ENCODE measurements around the gene EIF2S1. TPM values are rescaled to one million over a fixed set of nuclear protein-coding genes. Genes with fewer than 3 reads are reported as not detected.

EIF2S1 gene
- total and polyA plus RNA-seq, 4 donors, result 32.3 to 84.6 (median 70.1) TPM

GRCh38 chr14:67371247-67372148 lies 11.4 kb downstream of the EIF2S1 start (continued):
- TF ChIP-seq REST (IDR thresholded peaks at IDR 0.05), result no peak
- TF ChIP-seq HNF4A (conservative IDR thresholded peaks at IDR 0.05), result no peak
- no peak for TF ChIP-seq EGR1 (IDR thresholded peaks at IDR 0.05; ENCODE audit: low read depth in 2 of 2)
- TF ChIP-seq NR2F2 (IDR thresholded peaks at IDR 0.05), result no peak
- TF ChIP-seq ATF3 (IDR thresholded peaks at IDR 0.05), result no peak

GRCh38 chr14:67372833-67373232 lies 12.7 kb downstream of the EIF2S1 start:
- H3K36me3 ChIP-seq (ENCODE audit: control insufficient read depth in 4 of 4, insufficient read depth in 3 of 4, low read depth in 1 of 4, low read length in 3 of 4), result peaks cover 5 to 65% (median 49%) of the 10 kb centered on the region in 4 donors
- WGBS, result 91% methylated on average over 1 of the region's 1 CpG

More at GRCh38 chr14:67372833-67373232, 12.7 kb downstream of the EIF2S1 start:
- no peak overlapping the region for H3K4me3 ChIP-seq (ENCODE audit: low read depth in 1 of 3, low read length in 3 of 3)
- H3K9ac ChIP-seq (ENCODE audit: low read depth in 1 of 2, low read length in 2 of 2), result no peak overlapping the region
- no peak overlapping the region for H3K27ac ChIP-seq (ENCODE audit: low read depth in 1 of 2, low read length in 2 of 2)
- no peaks in the 10 kb centered on the region for H3K27me3 ChIP-seq (ENCODE audit: control insufficient read depth in 4 of 4, insufficient read depth in 4 of 4, low read length in 3 of 4)
- no peaks in the 10 kb centered on the region for H3K9me3 ChIP-seq (ENCODE audit: control insufficient read depth in 4 of 4, low read length in 3 of 4)
- no peak for TF ChIP-seq REST (IDR thresholded peaks at IDR 0.05)
- TF ChIP-seq FOXA1 (IDR thresholded peaks at IDR 0.05), result no peak
- no peak for TF ChIP-seq NR2F2 (IDR thresholded peaks at IDR 0.05)
- no peak for TF ChIP-seq TAF1 (conservative IDR thresholded peaks at IDR 0.05)
- no peak for TF ChIP-seq MAX (IDR thresholded peaks at IDR 0.05)
- no peak for TF ChIP-seq SP1 (IDR thresholded peaks at IDR 0.05)
- TF ChIP-seq HNF4G (IDR thresholded peaks at IDR 0.05), result no peak
- TF ChIP-seq ATF3 (IDR thresholded peaks at IDR 0.05), result no peak
- TF ChIP-seq HNF4A (conservative IDR thresholded peaks at IDR 0.05), result no peak
- TF ChIP-seq YY1 (IDR thresholded peaks at IDR 0.05), result no peak
- TF ChIP-seq GABPA (IDR thresholded peaks at IDR 0.05 in 1 of 2, conservative IDR thresholded peaks at IDR 0.05 in 1 of 2), result no peak
- no peak for TF ChIP-seq RXRA (IDR thresholded peaks at IDR 0.05)
- no peak for TF ChIP-seq EGR1 (IDR thresholded peaks at IDR 0.05; ENCODE audit: low read depth in 2 of 2)
- no peak for TF ChIP-seq RAD21 (IDR thresholded peaks at IDR 0.05)
- no peak for TF ChIP-seq CTCF (IDR thresholded peaks at IDR 0.05; ENCODE audit: low read depth, low read length, missing input control)
- no peak for TF ChIP-seq FOXA2 (IDR thresholded peaks at IDR 0.05)
- TF ChIP-seq ZBTB33 (IDR thresholded peaks at IDR 0.05), result no peak
- TF ChIP-seq JUND (IDR thresholded peaks at IDR 0.05), result no peak
- no peak for DNase-seq (ENCODE audit: low spot score)
- H3K4me1 ChIP-seq (ENCODE audit: control insufficient read depth in 4 of 4, insufficient read depth in 4 of 4, low read length in 3 of 4), result no peaks in the 10 kb centered on the region

Measured in liver (tissue), 9 donors.